IPS DF 6.9 (cell line): ENCODE results near the gene MRPL53.

ENCODE experiments used
- DNase-seq: peaks from one replicate; pipeline ENCODE4 v3.0.0-alpha.2; 2013; ENCODE audit warnings: low read depth, low spot score
- H3K27ac ChIP-seq: one replicate; pipeline ENCODE4 v1.5.1; 2013; ENCODE audit warnings: low read length, control low read depth
- H3K27me3 ChIP-seq: 2 replicates; pipeline ENCODE4 v1.6.1; 2013; ENCODE audit warnings: mild to moderate bottlenecking, low read length; ENCODE audit not compliant: control insufficient read depth, insufficient read depth
- H3K36me3 ChIP-seq: 2 replicates; pipeline ENCODE4 v1.6.1; 2013; ENCODE audit warnings: low read length; ENCODE audit not compliant: control insufficient read depth, insufficient read depth
- H3K4me1 ChIP-seq: 2 replicates; pipeline ENCODE4 v1.6.1; 2013; ENCODE audit warnings: low read length; ENCODE audit not compliant: control insufficient read depth, insufficient read depth
- H3K4me3 ChIP-seq: 2 replicates; pipeline ENCODE4 v1.5.1; 2013; ENCODE audit warnings: mild to moderate bottlenecking, low read length
- H3K9me3 ChIP-seq: 2 replicates; pipeline ENCODE4 v1.6.1; 2013; ENCODE audit warnings: low read length, inconsistent platforms; ENCODE audit not compliant: control insufficient read depth, insufficient read depth
- WGBS: extraction: QIAGEN DNeasy Blood & Tissue Kit; methylation state at CpG from one replicate; pipeline ENCODE4 v1.1.7; 2013; ENCODE audit warnings: mixed read lengths, missing lambda C conversion rate; ENCODE audit not compliant: insufficient read length, insufficient coverage; 5-methylcytosine and 5-hydroxymethylcytosine counted together

Gene MRPL53

GRCh38 chr2:74458938-74459363, 13.5 kb downstream of the MRPL53 start:
- Histone ChIP-seq H3K4me1 (0 out of 2 replicates have a peak, but pooled peaks cover 2% of the 10 kb centered on the region), H3K36me3 (peaks cover 8% of the 10 kb centered on the region), H3K9me3 (no peaks in the 10 kb centered on the region), H3K27me3 (no peaks in the 10 kb centered on the region), H3K4me3 (peak overlapping the region; percentile 77), H3K27ac (no peak overlapping the region)
- no CpG with 5 or more reads among the region's 10 CpGs for WGBS
- no peak for DNase-seq

- Histone ChIP-seq H3K27ac (no peak within 1 kb of the TSS), H3K4me3 (peak within 1 kb of the TSS; percentile 77), H3K36me3 (peaks cover 8% of the 10 kb centered on the region), H3K4me1 (0 out of 2 replicates have a peak, but pooled peaks cover 2% of the 10 kb centered on the region), H3K27me3 (no peaks in the 10 kb centered on the region), H3K9me3 (no peaks in the 10 kb centered on the region)
- peak; percentile 100 for DNase-seq
- no CpG with 5 or more reads among the region's 38 CpGs for WGBS
Observed at GRCh38 chr2:74458132-74458937, 14.1 kb downstream of the MRPL53 start, which contains the start of gene WBP1. TSS of gene WBP1 (plus strand) at chr2:74458438. CDS start at chr2:74458603, 165 bp downstream.

DNA sequence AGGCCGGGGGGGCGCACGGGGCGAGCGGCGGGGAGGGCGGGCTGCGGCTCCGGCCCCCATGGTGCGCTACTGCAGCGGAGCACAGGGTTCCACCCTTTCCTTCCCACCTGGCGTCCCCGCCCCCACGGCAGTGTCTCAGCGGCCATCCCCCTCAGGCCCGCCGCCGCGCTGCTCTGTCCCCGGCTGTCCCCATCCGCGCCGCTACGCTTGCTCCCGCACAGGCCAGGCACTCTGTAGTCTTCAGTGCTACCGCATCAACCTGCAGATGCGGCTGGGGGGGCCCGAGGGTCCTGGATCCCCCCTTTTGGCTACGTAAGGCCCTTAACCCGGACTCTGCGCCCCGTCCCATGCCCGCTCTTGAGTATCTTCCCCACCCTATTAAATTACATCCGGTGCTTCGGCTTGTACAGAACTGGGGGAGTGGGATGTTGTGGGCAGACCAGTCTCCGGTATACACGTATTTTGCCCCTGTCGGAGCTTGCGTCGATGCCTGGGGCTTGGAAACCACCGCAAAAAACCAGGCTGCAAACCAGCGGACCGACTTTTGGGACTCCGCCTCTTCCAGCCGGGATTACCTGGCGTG, 14.8 kb downstream of the MRPL53 start:
- Histone ChIP-seq H3K36me3 (peaks cover 8% of the 10 kb centered on the region), H3K27me3 (no peaks in the 10 kb centered on the region), H3K9me3 (no peaks in the 10 kb centered on the region), H3K27ac (no peak overlapping the region), H3K4me1 (0 out of 2 replicates have a peak, but pooled peaks cover 2% of the 10 kb centered on the region), H3K4me3 (peak overlapping the region; percentile 73; the same call in 1 of the 2 replicates)
- DNase-seq = no peak
- WGBS = no CpG with 5 or more reads among the region's 46 CpGs

- H3K4me1 ChIP-seq = 0 out of 2 replicates have a peak, but pooled peaks cover 2% of the 10 kb centered on the region
- peak overlapping the region; percentile 73; the same call in 1 of the 2 replicates for H3K4me3 ChIP-seq
- no CpG with 5 or more reads among the region's 27 CpGs for WGBS
- no peak overlapping the region for H3K27ac ChIP-seq
- peaks cover 3% of the 10 kb centered on the region; the same call in 1 of the 2 replicates for H3K36me3 ChIP-seq
- no peak for DNase-seq
- H3K9me3 ChIP-seq = no peaks in the 10 kb centered on the region
- H3K27me3 ChIP-seq = no peaks in the 10 kb centered on the region
Observed at GRCh38 chr2:74457129-74457548, 15.3 kb downstream of the MRPL53 start.

- no CpG with 5 or more reads among the region's 40 CpGs for WGBS
Observed at GRCh38 chr2:74454654-74455511, 17.6 kb downstream of the MRPL53 start, which contains the start of gene INO80B. TSS of gene INO80B (plus strand) at chr2:74455087. CDS start at chr2:74455117, 30 bp downstream.

DNA sequence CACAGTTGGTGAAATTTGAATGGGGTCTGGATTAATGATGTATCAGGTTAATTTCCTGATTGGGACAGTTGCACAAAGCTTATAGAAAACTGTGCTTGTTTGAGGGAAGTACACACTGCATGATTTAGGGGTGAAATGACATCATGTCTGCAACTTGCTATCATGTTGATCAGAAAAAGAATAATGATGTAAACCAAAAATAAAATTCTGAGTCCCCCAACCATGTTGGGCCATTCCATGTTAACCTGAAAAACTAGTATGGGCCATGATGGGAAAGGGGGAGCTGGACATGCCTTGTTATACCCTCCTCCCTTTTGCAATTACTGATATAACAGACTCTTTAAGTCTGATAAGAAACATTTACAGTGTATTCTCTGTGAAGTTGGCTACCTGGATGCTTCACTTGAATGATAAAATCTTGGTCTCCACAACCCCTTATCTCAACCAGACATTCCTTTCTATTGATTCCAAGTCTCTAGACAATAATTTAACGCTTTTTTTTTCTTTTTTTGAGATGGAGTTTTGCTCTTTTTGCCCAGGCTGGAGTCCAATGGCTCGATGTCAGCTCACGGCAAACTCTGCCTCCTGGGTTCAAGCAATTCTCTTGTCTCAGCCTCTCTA, 21.8 kb downstream of the MRPL53 start:
- Histone ChIP-seq H3K27ac (no peak overlapping the region), H3K9me3 (no peaks in the 10 kb centered on the region), H3K27me3 (no peaks in the 10 kb centered on the region), H3K36me3 (no peaks in the 10 kb centered on the region), H3K4me3 (no peak overlapping the region), H3K4me1 (no peaks in the 10 kb centered on the region)
- WGBS = no CpG with 5 or more reads among the region's 3 CpGs
- DNase-seq = no peak

More at GRCh38 chr2:74454654-74455511, 17.6 kb downstream of the MRPL53 start, which contains the start of gene INO80B:
- Histone ChIP-seq H3K36me3 (no peaks in the 10 kb centered on the region), H3K27ac (no peak within 1 kb of the TSS), H3K9me3 (no peaks in the 10 kb centered on the region), H3K4me1 (no peaks in the 10 kb centered on the region), H3K4me3 (peak within 1 kb of the TSS; percentile 67; the same call in 1 of the 2 replicates), H3K27me3 (no peaks in the 10 kb centered on the region)
- no peak for DNase-seq

GRCh38 chr2:74448771-74449170, 23.7 kb downstream of the MRPL53 start:
- Histone ChIP-seq H3K4me1 (no peaks in the 10 kb centered on the region), H3K4me3 (no peak overlapping the region), H3K27me3 (no peaks in the 10 kb centered on the region), H3K27ac (no peak overlapping the region), H3K9me3 (no peaks in the 10 kb centered on the region), H3K36me3 (no peaks in the 10 kb centered on the region)
- no peak for DNase-seq
- WGBS = no CpG with 5 or more reads among the region's 2 CpGs

DNA sequence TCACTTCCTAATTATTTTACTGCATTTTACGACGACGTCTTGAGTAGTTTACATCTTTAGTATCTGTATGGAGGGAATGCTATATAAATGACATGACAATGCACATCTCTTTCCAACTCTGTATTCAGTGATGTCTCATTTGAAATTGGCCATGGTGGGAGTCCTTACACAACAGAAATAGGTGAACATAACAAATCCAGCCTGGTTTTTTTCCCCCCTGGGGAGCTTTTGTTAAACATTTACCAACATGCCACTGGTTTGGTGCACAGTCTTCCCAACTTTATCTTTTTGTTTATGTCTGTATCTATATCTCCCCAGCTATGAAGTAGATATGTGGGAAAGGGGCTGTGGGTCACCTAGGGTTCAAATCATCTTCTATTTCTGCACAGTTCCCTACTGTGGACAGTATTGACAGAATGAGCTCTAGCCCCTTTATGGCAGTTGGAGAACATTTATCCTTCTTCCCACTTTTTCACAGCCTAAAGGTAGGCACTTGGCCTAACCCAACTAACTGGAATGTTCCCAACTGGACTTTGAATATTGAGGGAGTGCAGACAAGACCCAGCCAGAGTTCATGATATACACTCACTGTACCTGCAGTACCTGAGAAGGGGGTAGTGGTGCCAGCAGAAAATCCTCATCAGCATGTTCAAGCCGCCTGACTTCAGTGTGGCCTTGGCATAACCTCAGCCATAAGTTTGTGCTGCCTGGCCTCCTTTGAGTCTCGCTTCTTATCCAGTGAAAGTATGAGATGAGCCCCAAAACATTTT, 25.1 kb downstream of the MRPL53 start:
- Histone ChIP-seq H3K36me3 (no peaks in the 10 kb centered on the region), H3K4me3 (no peak overlapping the region), H3K4me1 (no peaks in the 10 kb centered on the region), H3K27me3 (no peaks in the 10 kb centered on the region), H3K27ac (no peak overlapping the region), H3K9me3 (no peaks in the 10 kb centered on the region)
- DNase-seq = no peak
- 100% methylated on average over 3 of the region's 5 CpGs for WGBS

DNA sequence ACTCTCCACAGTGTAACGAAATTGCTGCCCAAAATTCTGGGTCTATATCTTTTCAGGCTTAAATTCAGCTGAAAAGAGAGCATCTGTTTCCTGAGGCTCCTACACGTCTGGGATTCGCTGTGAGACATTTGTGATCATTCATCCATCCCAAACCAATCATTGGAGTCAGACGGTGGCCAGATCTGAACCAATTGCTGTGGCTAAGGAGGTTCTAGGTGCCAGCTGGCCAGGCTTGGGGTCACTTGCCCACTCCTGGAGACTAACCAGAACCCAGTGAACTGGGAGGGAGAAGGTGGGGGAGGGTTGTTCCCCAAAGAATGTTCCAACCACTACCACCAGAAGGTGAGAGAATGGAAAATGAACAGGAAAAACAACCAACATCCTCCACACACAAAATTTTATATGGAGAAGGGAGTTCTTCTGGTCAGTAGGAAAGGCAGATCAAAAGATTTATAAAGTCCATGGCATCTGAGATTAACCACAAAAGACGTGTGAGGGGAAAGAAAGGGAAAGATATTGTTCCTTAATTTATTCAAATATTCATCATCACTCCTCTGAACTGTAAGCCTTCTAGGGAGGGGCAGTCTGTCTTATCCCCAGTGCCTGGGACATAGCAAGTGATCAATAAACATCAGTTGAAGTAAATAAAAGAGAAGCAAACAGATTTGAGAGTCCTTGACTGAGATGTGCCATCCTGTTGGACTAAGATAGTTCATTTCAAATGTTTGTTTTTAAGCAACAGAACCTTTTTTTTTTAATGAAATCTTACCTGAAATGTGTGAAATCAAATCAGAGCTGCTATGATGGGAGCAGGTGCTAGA, 27.8 kb downstream of the MRPL53 start:
- Histone ChIP-seq H3K36me3 (no peaks in the 10 kb centered on the region), H3K27ac (no peak overlapping the region), H3K4me1 (no peaks in the 10 kb centered on the region), H3K9me3 (no peaks in the 10 kb centered on the region), H3K27me3 (no peaks in the 10 kb centered on the region), H3K4me3 (no peak overlapping the region)
- no CpG with 5 or more reads among the region's 5 CpGs for WGBS
- DNase-seq = no peak
